ENCODE data around the gene FBXW12.

The FBXW12 gene

GRCh38 chr3:48439820-48440589 is 68.0 kb downstream of the FBXW12 start, which contains the start of the genes CCDC51 and TMA7 (continued):
- TF ChIP-seq ZNF768 (tag by site-specific recombination; IDR thresholded peaks at IDR 0.05) (no peak), ZBTB21 (tag by site-specific recombination; IDR thresholded peaks at IDR 0.05) (no peak), CTCF (tag by site-specific recombination; IDR thresholded peaks at IDR 0.05) (peak; percentile 48; the same call in 1 of the 2 replicates), ZBTB48 (tag by site-specific recombination; IDR thresholded peaks at IDR 0.05) (no peak), ZNF449 (tag by site-specific recombination; IDR thresholded peaks at IDR 0.05) (no peak), PRDM10 (tag by site-specific recombination; IDR thresholded peaks at IDR 0.05) (peak; percentile 73), ZSCAN4 (tag by site-specific recombination; IDR thresholded peaks at IDR 0.05) (no peak), ZNF580 (tag by site-specific recombination; IDR thresholded peaks at IDR 0.05) (peak; percentile 100), GLIS1 (tag by site-specific recombination; IDR thresholded peaks at IDR 0.05) (peak; percentile 36), HOXA7 (CRISPR knock-in tag; IDR thresholded peaks at IDR 0.05; ENCODE audit: borderline replicate concordance) (no peak), SP7 (tag by site-specific recombination; IDR thresholded peaks at IDR 0.05) (peak; percentile 28; the same call in 1 of the 2 replicates), KLF17 (tag by site-specific recombination; IDR thresholded peaks at IDR 0.05) (peak; percentile 50), ZNF350 (tag by site-specific recombination; IDR thresholded peaks at IDR 0.05) (no peak), ELK4 (IDR thresholded peaks at IDR 0.05; ENCODE audit: borderline replicate concordance, low read depth, low read length) (peak; percentile 78; the same call in 1 of the 2 replicates), ZNF707 (tag by site-specific recombination; IDR thresholded peaks at IDR 0.05) (no peak), ZNF626 (tag by site-specific recombination; IDR thresholded peaks at IDR 0.05) (no peak), ZNF341 (tag by site-specific recombination; IDR thresholded peaks at IDR 0.05; ENCODE audit: low read depth) (peak; percentile 44; the same call in 1 of the 2 replicates), ZNF558 (tag by site-specific recombination; IDR thresholded peaks at IDR 0.05) (no peak), ZNF184 (tag by site-specific recombination; IDR thresholded peaks at IDR 0.05) (no peak), ZBTB11 (tag by site-specific recombination; conservative IDR thresholded peaks at IDR 0.05; ENCODE audit: low read depth) (peak; percentile 83), KLF8 (tag by site-specific recombination; IDR thresholded peaks at IDR 0.05) (peak; percentile 62; the same call in 1 of the 2 replicates), ZNF335 (tag by site-specific recombination; conservative IDR thresholded peaks at IDR 0.05) (peak; percentile 84), ZNF426 (tag by site-specific recombination; IDR thresholded peaks at IDR 0.05) (no peak)
